HG02588 (cell line): ENCODE results near the gene RUNX1.

Experiments
- ATAC-seq: cut with Tn5 transposase; IDR thresholded peaks from one replicate; pipeline ENCODE4 v1.9.1; 2021; ENCODE audit warnings: mild to moderate bottlenecking, moderate library complexity; ENCODE audit not compliant: unreplicated experiment

The RUNX1 gene

DNA sequence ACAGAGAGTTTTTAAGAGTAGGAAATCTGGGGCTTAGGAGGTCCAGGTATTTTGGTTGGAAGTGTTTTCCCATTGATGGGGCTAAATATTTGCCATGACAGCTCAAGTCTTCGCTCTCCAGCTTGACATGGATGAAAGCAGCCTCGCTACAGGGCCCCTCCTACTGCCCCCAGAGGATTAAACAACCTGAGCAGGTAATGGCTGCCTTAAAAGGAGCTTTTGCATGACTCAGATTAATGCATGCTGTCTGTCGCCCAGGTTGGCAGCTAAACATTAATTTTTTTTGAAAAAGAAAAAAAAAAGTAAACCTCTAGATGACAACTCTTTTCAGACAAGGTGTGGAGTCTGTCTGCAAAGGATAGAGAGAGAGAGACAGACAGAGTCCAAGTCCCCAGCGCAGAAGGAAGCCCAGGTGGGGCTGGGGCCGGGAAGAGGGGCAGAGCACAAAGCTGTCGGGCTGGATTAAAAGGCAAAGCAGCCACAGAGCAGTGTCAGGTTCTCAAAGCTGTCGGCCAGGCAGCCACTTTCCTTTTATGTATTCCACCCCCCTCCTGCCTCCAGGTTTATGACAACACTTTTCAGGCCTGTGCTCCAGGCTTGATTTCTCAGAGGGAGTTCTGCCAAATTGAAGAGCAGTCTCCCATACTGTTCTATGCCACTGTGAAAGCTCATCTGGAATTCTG, 252.4 kb downstream of the RUNX1 start:
- no peak for ATAC-seq

DNA sequence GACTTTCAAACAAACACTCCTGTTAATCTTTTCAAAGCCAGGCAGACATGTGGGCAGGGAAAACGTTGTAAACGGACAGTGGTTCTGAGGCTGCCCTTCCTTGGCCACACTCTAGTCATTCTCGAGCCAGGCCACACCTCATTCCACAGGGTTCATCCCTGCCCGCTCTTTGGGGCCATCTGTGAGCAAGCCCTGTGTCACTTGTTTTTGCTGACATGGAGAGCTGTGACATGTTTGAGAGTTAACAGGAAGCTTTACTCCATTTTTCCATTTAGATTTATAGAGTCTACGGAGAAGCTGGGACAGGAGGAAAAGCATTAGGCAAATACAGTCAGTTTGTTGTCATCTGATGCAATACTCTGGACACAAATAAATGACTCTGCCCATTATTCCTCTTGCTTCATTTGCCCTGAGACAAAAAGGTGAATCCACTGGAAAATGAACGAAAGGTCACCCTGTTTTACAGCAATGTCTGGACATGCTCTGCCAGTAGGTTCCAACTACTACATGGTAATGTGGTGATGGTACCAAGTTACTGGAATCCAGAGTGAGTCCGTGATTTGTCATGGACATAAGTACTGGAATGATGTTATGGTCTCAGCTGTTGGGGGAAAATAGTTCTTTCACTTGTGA, 253.4 kb downstream of the RUNX1 start:
- ATAC-seq: no peak

DNA sequence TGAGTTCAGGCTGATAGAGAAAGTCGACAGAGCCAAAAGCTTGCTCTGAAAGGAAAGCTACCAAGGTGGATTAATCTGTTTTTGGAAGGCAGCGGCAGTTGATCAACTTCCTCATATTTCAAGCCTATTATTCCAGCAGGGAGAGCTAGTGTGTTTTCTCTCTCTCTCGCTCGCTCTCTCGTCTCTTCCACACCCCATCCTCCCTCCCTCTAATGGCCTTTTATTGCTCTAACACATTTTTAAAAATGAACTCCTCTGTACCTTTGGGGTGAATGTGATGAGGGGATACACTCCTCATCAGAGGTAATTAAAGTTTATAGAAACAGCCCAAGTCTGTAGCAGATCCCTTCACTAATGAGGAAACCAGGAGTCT, 253.9 kb downstream of the RUNX1 start:
- no peak for ATAC-seq

DNA sequence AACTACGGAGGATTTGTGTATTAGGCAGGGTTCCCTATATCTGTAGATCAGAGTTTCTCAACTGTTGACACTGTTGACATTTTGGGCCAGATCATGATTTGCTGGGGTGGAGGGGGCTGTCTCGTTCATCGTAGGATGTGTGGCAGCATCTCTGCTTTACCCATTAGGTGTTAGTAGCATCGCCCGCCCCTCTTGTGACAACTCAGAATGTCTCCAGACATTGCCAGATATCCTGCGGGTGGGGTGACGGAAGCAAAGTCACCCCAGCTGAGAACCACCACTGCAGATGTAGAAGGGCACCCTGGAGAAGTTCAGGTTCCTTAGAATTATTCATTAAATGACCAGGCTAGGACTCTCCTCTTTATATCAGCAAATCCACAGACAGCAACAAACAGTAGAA, 254.4 kb downstream of the RUNX1 start:
- ATAC-seq: no peak

DNA sequence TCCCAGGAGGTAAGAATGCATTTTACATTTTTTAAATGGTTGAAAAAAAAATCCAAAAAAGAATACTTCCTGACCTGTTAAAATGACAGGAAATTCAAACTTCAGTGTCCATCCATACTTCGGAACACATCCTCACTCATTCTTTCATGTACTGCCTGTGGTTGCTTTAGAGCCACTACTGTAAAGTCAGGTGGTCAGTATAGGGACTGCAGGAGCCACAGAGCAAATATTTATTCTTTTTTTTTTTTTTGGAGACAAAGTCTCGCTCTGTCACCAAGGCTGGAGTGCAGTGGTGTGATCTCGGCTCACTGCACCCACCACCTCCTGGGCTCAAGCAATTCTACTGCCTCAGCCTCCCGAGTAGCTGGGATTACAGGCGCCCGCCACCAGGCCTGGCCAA, 255.6 kb downstream of the RUNX1 start:
- no peak for ATAC-seq

DNA sequence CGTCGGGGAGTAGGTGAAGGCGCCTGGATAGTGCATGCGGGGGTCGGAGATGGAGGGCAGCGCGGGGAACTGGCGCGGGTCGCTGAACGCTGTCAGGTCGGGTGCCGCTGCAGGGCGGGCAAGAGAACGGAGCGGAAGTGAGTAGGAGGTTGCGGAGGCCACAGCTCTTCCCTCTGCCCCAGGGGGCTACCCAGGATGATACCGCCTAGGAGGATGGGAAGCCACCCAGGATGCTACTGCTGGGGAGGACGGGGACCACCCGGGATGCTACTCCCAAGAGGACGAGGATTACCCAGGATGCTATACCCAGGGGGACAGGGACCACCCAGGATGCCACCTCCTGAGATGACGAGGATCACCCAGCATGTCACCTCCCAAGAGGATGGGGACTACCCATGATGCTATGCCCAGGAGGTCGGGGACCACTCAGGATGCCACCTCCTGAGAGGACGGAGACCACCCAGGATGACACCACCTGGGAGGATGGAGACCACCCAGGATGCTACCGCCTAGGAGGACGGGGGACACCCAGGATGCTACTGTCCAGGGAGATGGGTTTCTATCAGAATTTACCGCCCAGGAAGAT, 256.5 kb downstream of the RUNX1 start:
- no peak for ATAC-seq

DNA sequence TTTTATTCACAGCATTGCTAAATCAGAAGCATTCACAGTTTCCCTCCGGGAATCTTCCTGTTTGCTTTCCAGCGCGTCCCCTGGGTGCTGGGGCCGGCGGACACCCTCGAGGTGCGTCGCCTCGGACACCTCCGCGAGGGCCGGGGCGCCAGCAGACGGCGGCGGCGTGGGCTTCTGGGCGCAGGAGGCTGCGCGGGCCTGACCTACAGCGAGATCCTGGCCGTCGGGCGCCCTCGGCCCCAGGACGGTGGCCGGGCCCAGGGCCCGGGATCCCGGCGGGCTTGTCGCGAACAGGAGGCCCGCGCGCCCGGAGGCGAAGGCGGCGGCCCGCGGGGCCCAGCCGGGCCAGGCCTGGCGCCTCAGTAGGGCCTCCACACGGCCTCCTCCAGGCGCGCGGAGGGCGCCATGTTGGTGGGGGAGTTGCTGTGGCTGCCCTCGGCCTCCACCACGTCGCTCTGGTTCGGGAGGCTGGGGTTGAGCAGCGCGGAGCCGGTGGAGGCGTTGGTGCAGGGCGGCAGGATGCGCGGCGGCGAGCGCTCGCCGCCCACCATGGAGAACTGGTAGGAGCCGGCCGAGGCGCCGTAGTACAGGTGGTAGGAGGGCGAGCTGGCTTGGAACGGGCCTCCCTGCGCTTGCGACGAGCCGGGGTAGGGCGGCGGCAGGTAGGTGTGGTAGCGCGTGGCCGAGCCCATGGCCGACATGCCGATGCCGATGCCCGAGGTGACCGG, 257.2 kb downstream of the RUNX1 start:
- no peak for ATAC-seq

DNA sequence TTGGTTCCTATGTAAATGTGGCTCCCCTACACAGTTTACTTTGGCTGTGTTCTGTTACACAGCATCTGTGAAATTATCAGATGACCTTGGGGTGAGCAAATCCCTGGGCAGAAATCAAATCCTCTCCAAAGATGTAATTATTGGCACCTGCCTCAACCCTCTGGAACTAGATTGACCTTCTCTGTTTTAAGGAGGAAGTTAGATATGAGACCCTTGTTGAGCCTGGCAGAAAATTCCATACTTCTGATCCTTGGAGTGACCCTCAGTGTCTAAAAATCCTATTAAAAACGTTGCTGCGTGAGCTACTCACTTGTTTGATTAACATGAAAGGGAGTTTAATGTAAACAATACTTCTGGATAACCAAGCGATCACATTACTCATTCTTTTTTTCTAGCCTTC, 258.3 kb downstream of the RUNX1 start:
- no peak for ATAC-seq

DNA sequence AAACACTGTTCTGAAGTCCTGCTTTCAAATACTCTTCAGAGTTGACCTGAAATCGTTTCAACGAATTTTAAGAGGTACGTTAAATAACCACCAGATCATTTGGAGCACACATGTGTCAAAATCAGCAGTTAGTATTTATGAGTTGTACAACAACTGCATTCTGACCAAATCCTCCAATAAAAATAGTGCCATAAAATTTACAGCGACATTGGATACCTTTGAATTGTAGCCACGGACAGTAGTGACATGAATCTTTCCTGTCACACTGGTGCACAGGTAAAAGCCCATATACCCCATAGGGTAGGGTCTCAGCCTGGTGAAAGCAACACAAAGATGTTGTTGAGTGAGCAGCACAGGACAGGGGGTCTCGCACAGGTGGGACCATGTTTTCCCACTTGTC, 258.8 kb downstream of the RUNX1 start:
- ATAC-seq: no peak

DNA sequence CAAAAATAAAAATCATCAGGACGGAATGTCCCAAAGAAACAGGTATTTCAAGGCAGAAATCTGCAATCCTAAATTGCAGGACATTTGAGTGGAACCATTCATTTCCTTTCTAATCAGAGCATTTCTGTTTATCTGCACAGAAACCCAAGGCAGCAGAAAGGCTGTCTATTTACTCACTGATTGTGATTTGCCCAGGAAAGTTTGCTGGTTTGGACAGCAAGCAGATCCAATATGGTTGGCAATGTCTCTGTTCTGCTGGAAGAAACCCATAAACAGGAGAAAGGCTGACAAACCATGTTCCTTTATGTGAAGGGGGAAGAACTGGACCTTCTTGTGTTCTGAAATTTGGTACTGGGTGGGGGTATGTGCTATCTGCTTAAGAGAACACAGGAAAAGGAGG, 260.2 kb downstream of the RUNX1 start:
- ATAC-seq: no peak

DNA sequence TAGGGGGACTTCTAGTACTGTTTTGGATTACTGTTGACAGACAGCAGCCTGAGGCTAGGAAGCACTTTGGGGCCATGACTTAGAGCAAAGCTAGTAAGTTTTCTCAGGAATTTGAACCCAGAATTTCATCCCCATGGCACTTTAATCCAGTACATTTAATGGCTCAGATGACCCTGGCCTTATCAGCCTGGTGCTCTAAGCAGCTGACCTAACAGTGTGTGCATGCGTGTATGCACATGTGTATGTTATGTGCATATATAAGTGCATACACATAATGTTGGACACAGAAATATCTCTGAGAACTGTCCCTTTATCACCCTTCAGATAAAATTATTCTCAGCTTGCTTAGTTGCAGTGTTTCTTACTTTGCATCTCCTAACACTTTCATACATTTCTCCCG, 265.3 kb downstream of the RUNX1 start:
- no peak for ATAC-seq

DNA sequence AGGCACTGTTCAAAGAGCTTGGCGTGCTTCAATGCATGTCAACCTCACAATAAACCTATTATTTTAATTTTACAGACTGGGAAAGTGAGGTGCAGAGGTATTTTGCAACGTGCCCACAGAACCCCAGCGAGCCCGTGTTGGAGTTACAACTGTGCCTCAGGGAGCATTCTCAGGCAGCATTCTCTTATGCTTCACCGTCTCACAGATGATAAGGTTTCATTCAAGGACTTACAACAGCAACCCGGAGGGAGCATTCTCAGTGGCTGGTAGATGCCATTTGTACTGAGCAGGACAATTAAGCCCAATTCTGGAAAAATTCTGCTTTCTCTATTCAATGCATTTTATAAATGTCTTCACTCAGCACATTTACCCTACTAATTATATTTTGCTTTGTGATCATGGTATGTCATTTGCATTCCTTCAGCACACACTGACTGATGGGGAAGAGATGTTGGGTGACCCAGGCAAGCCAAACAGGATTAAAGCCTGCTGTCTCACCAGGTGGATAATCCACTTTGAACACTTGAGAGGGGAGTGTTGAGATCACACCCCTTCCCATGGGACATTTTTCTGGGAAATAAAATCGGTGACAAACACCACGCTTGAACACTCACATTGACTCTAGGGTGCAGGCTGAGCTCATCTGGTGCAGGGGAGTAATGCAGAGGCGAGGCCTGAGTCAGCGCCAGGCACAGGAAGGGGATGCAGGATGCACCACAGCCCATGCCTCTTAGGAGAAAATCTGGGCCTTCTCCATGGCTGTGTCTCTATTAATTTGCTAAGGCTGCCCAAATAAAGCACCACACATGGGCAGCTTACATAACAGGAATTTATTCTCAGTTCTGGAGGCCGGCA, 266.4 kb downstream of the RUNX1 start:
- no peak for ATAC-seq

DNA sequence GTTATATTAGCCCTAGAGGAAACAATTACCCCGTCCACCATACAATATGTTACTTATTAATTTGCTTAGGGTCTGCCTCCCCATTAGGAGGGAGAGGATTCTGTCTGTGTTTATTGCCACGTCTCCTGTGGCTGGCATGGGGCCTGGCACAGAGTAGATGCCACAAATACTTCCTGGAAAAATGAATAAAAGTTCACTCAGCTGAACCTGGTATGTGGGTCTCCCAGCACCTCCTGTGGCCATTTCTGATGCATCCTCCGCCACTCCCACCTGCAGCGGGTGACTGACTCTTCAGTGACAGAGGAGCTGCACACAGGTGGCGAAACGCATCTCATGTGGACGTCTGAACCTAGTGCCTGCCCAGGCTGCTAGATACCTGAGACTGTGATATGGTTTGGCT, 267.6 kb downstream of the RUNX1 start:
- no peak for ATAC-seq

DNA sequence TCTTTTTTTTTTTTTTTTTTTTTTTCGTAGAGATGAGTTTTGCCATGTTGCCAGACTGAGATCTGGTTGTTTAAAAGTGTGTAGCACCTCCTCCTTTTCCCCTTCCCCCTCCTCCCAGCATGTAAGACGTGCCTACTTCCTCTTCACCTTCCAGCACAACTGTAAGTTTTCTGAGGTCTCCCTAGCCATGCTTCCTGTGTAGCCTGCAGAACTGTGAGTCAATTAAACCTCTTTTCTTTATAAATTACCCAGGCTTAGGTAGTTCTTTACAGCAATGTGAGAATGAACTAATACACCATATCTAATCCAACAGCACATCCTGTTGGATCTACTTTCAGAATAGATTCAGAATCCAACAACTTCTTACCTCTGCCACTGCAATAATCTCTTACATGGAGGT, 269.2 kb downstream of the RUNX1 start:
- ATAC-seq: no peak

DNA sequence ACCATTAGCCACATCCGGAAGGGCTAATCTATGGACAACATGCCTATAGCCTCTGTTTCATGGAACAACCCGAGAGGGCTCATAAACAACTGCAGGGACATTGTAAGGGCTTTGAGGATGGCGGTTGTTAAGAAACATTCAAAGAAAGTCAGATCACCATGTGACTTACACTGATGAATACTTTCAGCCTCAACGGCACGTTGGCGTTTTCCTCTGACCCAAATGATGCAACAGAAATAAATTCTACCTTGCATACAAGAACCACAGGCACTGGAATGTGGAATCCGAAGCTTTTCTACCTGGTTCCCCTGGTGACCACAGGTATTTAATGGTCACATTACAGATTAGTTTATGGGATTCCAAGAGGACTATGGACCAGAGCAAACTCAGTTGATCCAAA, 273.3 kb downstream of the RUNX1 start:
- no peak for ATAC-seq

DNA sequence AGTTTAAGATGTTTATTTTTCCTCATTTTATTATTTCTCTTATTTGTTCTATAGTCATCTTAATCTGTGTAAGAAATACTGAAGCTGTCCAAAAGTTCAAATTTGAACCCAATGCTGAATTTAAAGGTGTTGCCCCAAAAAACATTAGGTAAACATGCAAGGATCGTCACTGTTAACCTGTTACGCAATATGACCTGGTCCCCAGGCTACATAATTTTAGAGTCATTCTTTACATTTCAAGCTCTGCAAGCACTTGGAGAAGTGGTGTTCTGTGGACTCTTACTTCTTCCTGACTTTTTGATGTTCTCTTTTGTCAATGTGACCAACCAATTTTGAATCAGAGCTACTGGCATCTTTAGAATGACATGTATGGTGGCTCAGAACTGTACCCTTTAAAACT, 274.4 kb downstream of the RUNX1 start:
- no peak for ATAC-seq

DNA sequence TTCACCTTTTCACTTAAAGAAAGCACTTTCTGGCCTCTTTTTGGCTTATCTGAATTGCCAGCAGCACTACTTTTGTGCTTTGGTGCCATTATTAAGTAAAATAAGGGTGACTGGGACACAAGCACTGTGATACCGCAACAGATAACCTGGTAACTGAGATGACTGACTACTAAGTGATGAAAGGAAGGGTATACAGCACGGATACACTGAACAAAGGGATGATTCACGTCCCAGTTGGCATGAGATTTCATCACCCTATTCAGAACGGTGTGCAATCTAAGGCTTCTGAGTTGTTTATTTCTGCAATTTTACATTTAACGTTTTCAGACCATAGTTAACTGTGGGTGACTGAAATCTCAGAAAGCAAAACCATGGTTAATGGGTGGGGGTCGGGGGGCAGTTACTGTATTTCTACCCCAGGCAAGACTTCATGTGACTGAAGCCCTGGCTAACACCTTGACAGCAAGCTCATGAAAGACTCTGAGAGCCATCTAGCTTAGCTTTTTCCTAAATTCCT, 277.5 kb downstream of the RUNX1 start:
- no peak for ATAC-seq

DNA sequence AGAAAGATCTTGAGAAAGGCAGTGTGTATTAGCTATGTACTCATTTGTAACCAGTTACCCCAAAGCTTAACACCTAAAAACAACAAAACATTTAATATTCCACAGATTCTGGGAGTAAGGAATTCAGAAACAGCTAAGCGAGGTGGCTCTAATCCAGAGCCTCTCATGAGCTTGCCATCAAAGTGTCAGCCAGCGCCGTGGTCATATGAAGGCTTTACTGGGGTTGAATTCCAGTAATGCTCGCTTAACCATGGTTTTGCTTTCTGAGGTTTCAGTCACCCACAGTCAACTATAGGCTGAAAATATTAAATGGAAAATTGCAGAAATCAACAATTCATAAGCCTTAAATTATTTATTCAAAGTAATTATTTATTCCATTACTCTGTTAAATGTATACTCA, 278.5 kb downstream of the RUNX1 start:
- no peak for ATAC-seq

DNA sequence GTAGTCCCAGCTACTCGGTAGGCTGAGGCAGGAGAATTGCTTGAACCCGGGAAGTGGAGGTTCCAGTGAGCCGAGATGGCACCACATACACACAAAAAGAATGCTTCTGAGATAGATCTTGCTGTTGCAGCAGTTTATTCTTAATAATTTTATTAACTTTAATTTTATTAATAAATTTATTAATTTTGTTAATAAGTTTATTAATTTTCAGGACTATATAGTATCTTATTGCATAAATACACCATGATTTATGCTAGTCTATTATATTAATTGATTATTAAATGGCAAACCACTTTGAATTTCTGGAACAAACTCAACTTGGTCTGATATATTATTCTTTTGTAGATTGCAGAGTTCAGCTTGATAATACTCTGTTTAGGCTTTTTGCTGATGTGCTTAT, 280.8 kb downstream of the RUNX1 start:
- no peak for ATAC-seq

DNA sequence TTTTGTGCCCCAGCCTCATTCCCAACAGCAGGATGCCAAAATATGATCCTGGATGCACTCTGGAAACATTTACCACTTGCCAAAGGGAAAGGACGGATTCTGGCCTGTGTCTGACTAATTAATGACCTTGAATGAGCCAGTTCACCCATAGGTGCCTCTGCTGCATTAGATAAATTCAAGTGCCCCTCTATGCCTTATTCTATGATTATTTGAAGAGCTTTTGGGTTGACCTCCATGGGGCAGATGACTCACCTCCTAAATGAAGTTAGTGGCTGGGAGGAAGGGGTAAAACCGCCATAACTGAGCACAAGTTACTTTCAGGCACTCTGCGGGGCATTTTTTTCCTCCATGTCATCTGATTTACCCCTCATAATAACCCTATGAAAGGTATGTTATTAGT, 282.2 kb downstream of the RUNX1 start:
- ATAC-seq: no peak

DNA sequence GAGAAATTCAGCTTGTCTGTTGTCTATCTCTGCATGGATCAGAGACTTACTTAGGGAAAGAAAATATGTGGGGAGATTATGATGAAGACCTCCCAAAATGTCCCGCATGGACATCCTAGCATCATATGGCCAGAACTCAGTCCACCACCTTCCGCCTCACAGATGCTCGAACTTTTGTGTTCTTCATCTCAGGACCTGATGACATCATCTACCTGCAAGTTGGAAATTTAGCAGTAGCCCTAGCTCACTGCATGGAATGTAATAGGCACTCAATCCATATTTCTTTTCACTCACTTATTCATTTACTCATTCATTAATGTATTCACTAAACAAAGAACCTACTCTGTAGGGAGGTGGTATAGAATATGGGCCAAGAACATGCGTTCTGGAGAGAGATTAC, 283.5 kb downstream of the RUNX1 start:
- ATAC-seq: no peak
